Activated CD4-positive, alpha-beta memory T cell treated with anti-CD3 and anti-CD28 coated beads for 36 hours (primary cell): ENCODE results near the gene CBARP. TPM values are rescaled to one million over a fixed set of nuclear protein-coding genes. Genes with fewer than 3 reads are reported as not detected.

Experiments
- CTCF ChIA-PET: fragments of 350-600 bp; sonication (Branson Sonifier 250); formaldehyde crosslinking; loops from one replicate; lab custom pipeline; 2021; ENCODE audit warnings: antibody characterized with exemption, inconsistent platforms; lab: Charles Lee
- POLR2A ChIA-PET: fragments of 350-600 bp; sonication (Branson Sonifier 250); formaldehyde crosslinking; loops from one replicate; lab custom pipeline; 2021; ENCODE audit warnings: antibody characterized with exemption; lab: Charles Lee
- DNase-seq: peaks from one replicate; pipeline ENCODE4 v3.0.0-alpha.2; 2020
- H3K27ac Mint-ChIP-seq: one replicate; pipeline ENCODE4 v1.8.0; 2021; ENCODE audit warnings: mixed read lengths
- H3K27me3 Mint-ChIP-seq: one replicate; pipeline ENCODE4 v1.8.0; 2021; ENCODE audit warnings: mixed read lengths
- H3K36me3 Mint-ChIP-seq: one replicate; pipeline ENCODE4 v1.8.0; 2021; ENCODE audit warnings: mixed read lengths
- H3K4me1 Mint-ChIP-seq: one replicate; pipeline ENCODE4 v1.8.0; 2021; ENCODE audit warnings: low read depth, mixed read lengths
- H3K4me3 Mint-ChIP-seq: one replicate; pipeline ENCODE4 v1.8.0; 2021; ENCODE audit warnings: mild to moderate bottlenecking, mixed read lengths
- H3K9me3 Mint-ChIP-seq: one replicate; pipeline ENCODE4 v1.8.0; 2021; ENCODE audit warnings: mixed read lengths
- intact Hi-C: fragments of 100-400 bp; cut with micrococcal nuclease; formaldehyde crosslinking; loops from one replicate; pipeline ENCODE4 v1.15.1; 2023
- total RNA-seq, 2 experiments: library from RNA; stranded (reverse); gene quantifications; one replicate each; pipeline ENCODE4 v1.2.3, GENCODE V29; 2021

The CBARP gene
- total RNA-seq, 2 experiments from 2014 or later: 1.3 to 2.1 TPM

- POLR2A ChIA-PET: interaction anchor here (0.6 to 3.0 kb wide), 23 partner anchors 9 to 247 kb away, joined by 3 to 37 read pairs (median 4); partner anchors contain the start of genes ATP5F1D, POLR2E, RNU6-2 and SBNO2
- peaks cover 58% of the 10 kb centered on the region for H3K4me1 Mint-ChIP-seq
- DNase-seq: no peak
- peak overlapping the region; percentile 72 for H3K4me3 Mint-ChIP-seq
- H3K27ac Mint-ChIP-seq: peak overlapping the region; percentile 84
- CTCF ChIA-PET: interaction anchor here (0.6 to 17.9 kb wide), 12 partner anchors 9 to 273 kb away, joined by 3 to 649 read pairs (median 6); partner anchors contain the start of genes ARHGAP45 and ATP5F1D
- peaks cover 35% of the 10 kb centered on the region for H3K36me3 Mint-ChIP-seq
- no peaks in the 10 kb centered on the region for H3K27me3 Mint-ChIP-seq
- no peaks in the 10 kb centered on the region for H3K9me3 Mint-ChIP-seq
- intact Hi-C loops: loop anchor here (1.0 kb wide), 2 partner anchors 8 to 337 kb away; partner anchors contain the start of gene UQCR11
Observed at GRCh38 chr19:1268226-1269064, 30.6 kb upstream of the CBARP start.

GRCh38 chr19:1267477-1268225 lies 29.8 kb upstream of the CBARP start:
- Mint-ChIP-seq H3K4me3 (peak overlapping the region; percentile 50), H3K27ac (peak overlapping the region; percentile 45), H3K4me1 (peaks cover 59% of the 10 kb centered on the region), H3K9me3 (no peaks in the 10 kb centered on the region), H3K36me3 (peaks cover 28% of the 10 kb centered on the region), H3K27me3 (no peaks in the 10 kb centered on the region)
- ChIA-PET CTCF (interaction anchor here (0.6 to 17.9 kb wide), 8 partner anchors 8 to 192 kb away, joined by 3 to 649 read pairs (median 6); partner anchors contain the start of genes ATP5F1D and FAM174C), POLR2A (interaction anchor here (3.0 kb wide), 1 partner anchor 23 kb away, joined by 37 read pairs; no protein-coding TSS in a partner anchor)
- intact Hi-C loops: no loop called here
- no peak for DNase-seq

- Mint-ChIP-seq H3K27ac (peak overlapping the region; percentile 45), H3K4me3 (peak overlapping the region; percentile 50), H3K4me1 (peaks cover 57% of the 10 kb centered on the region)
Observed at GRCh38 chr19:1266916-1267476, 29.2 kb upstream of the CBARP start.

DNA sequence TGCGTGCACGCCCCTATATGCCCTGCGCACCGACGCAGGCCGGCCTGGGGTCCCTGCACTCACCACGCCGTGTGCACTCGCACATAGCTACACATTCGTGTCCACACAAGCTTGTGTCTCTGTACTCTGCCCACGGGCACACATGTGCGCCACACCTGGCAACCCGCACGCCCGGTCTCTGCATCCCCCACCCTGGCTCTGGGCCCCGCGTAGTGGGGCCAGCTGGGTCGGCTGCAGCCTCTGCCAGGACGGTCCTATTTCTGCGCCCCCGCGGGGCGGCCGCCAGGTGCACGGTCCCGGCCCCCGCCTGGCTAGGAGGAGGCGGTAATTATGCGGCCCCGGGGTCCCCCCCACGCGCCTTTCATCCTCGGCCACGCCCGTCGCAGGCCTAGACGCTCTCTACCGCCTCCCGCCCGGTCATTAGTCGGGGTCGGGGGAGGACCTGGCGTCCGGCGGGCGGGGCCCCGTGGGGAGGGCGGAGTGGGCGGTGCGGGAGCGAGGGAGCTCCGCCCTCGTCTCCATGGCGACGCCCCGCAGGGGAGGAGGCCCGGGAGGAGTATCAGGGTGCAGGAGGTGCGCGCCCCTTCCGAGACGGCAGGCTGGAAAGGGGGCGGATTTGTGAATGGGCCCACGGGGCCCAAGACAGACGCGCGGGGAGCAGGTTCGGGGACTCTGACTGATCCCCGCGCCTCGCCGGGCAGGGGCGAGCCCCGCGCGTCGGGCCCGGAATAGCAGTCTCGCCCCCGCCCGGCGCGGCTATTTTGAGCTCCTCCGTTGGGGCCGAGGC lies 28.5 kb upstream of the CBARP start:
- Mint-ChIP-seq H3K9me3 (no peaks in the 10 kb centered on the region), H3K27ac (no peak overlapping the region), H3K36me3 (peaks cover 19% of the 10 kb centered on the region), H3K4me1 (peaks cover 57% of the 10 kb centered on the region), H3K27me3 (no peaks in the 10 kb centered on the region), H3K4me3 (peak overlapping the region; percentile 46)
- ChIA-PET CTCF (interaction anchor here (0.6 to 17.9 kb wide), 18 partner anchors 9 to 608 kb away, joined by 3 to 649 read pairs (median 4); partner anchors contain the start of genes ARHGAP45, ATP5F1D, FAM174C and RNU6-2), POLR2A (interaction anchor here (0.6 to 3.0 kb wide), 5 partner anchors 9 to 598 kb away, joined by 3 to 37 read pairs (median 5); partner anchors contain the start of gene FAM174C)
- peak; percentile 90 for DNase-seq
- intact Hi-C loops: loop anchor here (1.0 kb wide), 2 partner anchors 17 to 22 kb away; no protein-coding TSS in a partner anchor

More at GRCh38 chr19:1266916-1267476, 29.2 kb upstream of the CBARP start:
- POLR2A ChIA-PET: interaction anchor here (0.7 to 3.0 kb wide), 4 partner anchors 8 to 22 kb away, joined by 3 to 37 read pairs (median 9); partner anchors contain the start of gene FAM174C
- intact Hi-C loops: loop anchor here (1.0 kb wide), 2 partner anchors 18 to 23 kb away; no protein-coding TSS in a partner anchor
- peaks cover 23% of the 10 kb centered on the region for H3K36me3 Mint-ChIP-seq
- H3K27me3 Mint-ChIP-seq: no peaks in the 10 kb centered on the region
- H3K9me3 Mint-ChIP-seq: no peaks in the 10 kb centered on the region
- peak; percentile 79 for DNase-seq
- CTCF ChIA-PET: interaction anchor here (0.6 to 17.9 kb wide), 19 partner anchors 8 to 608 kb away, joined by 3 to 649 read pairs (median 4); partner anchors contain the start of genes ARHGAP45, ATP5F1D, FAM174C and RNU6-2

- H3K9me3 Mint-ChIP-seq: no peaks in the 10 kb centered on the region
- ChIA-PET CTCF (interaction anchor here (1.1 to 17.9 kb wide), 4 partner anchors 12 to 199 kb away, joined by 3 to 649 read pairs (median 4); partner anchors contain the start of genes ARHGAP45 and ATP5F1D), POLR2A (interaction anchor here (2.4 to 3.0 kb wide), 2 partner anchors 13 to 21 kb away, joined by 13 to 37 read pairs; no protein-coding TSS in a partner anchor)
- H3K4me3 Mint-ChIP-seq: peak overlapping the region; percentile 37
- peak; percentile 64 for DNase-seq
- peak overlapping the region; percentile 33 for H3K27ac Mint-ChIP-seq
- no peaks in the 10 kb centered on the region for H3K27me3 Mint-ChIP-seq
- intact Hi-C loops: loop anchor here (1.0 kb wide), 2 partner anchors 16 to 21 kb away; no protein-coding TSS in a partner anchor
- peaks cover 51% of the 10 kb centered on the region for H3K4me1 Mint-ChIP-seq
- H3K36me3 Mint-ChIP-seq: peaks cover 12% of the 10 kb centered on the region
Observed at GRCh38 chr19:1265615-1266128, 27.9 kb upstream of the CBARP start.

GRCh38 chr19:1264801-1265614 lies 27.2 kb upstream of the CBARP start:
- Mint-ChIP-seq H3K36me3 (peaks cover 6% of the 10 kb centered on the region), H3K27ac (peak overlapping the region; percentile 49), H3K4me1 (peaks cover 48% of the 10 kb centered on the region), H3K4me3 (peak overlapping the region; percentile 32), H3K9me3 (no peaks in the 10 kb centered on the region), H3K27me3 (no peaks in the 10 kb centered on the region)
- DNase-seq: no peak
- intact Hi-C loops: no loop called here
- CTCF ChIA-PET: interaction anchor here (1.3 to 17.9 kb wide), 2 partner anchors 12 to 21 kb away, joined by 3 to 649 read pairs; partner anchors contain the start of gene ATP5F1D
- POLR2A ChIA-PET: interaction anchor here (0.6 to 3.0 kb wide), 4 partner anchors 12 to 227 kb away, joined by 3 to 37 read pairs (median 10); no protein-coding TSS in a partner anchor

DNA sequence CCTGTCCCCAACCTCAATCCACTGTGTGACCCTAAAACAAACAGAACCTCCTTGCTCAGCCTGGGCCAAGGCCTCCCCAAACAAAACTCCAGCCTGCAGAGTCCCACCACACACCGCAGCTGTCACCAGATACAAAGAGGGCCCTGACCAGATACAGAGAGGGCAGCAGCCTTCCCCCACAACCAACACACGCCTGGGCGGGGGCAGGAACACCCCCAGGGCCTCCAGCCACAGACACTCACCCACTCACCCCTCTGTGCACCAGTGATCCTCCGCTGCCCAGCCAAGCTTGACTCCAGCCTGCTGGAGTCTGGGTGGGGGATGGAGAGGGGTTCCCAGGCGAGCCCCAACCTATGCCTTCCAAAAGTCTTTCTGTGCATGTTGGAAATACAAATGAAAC lies 25.4 kb upstream of the CBARP start:
- Mint-ChIP-seq H3K27me3 (no peaks in the 10 kb centered on the region), H3K27ac (peak overlapping the region; percentile 64)
- CTCF ChIA-PET: interaction anchor here (17.9 kb wide), 1 partner anchor 20 kb away, joined by 649 read pairs; the partner anchor contains the start of gene ATP5F1D

DNA sequence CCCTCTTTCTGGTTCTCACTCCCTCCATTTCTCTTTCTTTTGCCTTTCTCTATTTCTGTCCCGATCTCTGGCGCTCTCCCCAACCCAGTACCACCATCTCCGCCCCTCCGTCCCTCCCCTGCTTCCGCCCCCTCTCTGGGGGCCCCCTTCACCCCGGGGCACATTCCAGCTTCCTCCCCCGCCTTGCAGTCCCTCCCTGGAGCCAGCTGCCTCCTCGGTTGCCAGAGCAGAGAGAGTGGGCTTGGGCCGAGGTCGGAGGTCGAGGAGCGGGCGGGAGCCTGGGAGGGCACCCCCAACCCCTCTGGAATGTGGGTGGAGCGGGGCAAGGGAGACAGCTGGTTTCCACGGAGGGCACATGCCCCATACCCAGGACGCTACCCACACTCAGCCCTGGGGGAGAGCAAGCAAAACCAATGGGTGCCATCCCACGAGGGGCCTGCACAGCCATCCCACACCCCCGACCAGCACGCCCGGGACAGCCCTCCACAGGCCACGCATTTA lies 24.9 kb upstream of the CBARP start:
- H3K36me3 Mint-ChIP-seq: peaks cover 11% of the 10 kb centered on the region
- peak overlapping the region; percentile 49 for H3K27ac Mint-ChIP-seq
- ChIA-PET CTCF (interaction anchor here (17.9 kb wide), 1 partner anchor 19 kb away, joined by 649 read pairs; the partner anchor contains the start of gene ATP5F1D), POLR2A (interaction anchor here (1.4 to 1.8 kb wide), 2 partner anchors 10 to 13 kb away, joined by 5 read pairs; partner anchors contain the start of gene FAM174C)
- no peaks in the 10 kb centered on the region for H3K27me3 Mint-ChIP-seq
- no peak for DNase-seq
- peak overlapping the region; percentile 36 for H3K4me3 Mint-ChIP-seq
- peaks cover 56% of the 10 kb centered on the region for H3K4me1 Mint-ChIP-seq
- no peaks in the 10 kb centered on the region for H3K9me3 Mint-ChIP-seq
- intact Hi-C loops: no loop called here

More for the DNA sequence above, 25.4 kb upstream of the CBARP start:
- Mint-ChIP-seq H3K36me3 (peaks cover 10% of the 10 kb centered on the region), H3K9me3 (no peaks in the 10 kb centered on the region), H3K4me3 (peak overlapping the region; percentile 16), H3K4me1 (peaks cover 55% of the 10 kb centered on the region)
- POLR2A ChIA-PET: no interaction called here
- intact Hi-C loops: no loop called here
- no peak for DNase-seq
